CD4-positive, alpha-beta T cell treated with Interferon gamma for 1 hour (primary cell): Measurements from ENCODE around the gene ATP2A3.
"Not testable (repeated sequence)": the region's sequence is repeated elsewhere in the genome, so short reads cannot be mapped to it uniquely, and the experiment has no call there.

Source experiments
- DNase-seq: peaks from one replicate; pipeline ENCODE4 v3.0.0-alpha.2; 2020

Gene ATP2A3

DNA sequence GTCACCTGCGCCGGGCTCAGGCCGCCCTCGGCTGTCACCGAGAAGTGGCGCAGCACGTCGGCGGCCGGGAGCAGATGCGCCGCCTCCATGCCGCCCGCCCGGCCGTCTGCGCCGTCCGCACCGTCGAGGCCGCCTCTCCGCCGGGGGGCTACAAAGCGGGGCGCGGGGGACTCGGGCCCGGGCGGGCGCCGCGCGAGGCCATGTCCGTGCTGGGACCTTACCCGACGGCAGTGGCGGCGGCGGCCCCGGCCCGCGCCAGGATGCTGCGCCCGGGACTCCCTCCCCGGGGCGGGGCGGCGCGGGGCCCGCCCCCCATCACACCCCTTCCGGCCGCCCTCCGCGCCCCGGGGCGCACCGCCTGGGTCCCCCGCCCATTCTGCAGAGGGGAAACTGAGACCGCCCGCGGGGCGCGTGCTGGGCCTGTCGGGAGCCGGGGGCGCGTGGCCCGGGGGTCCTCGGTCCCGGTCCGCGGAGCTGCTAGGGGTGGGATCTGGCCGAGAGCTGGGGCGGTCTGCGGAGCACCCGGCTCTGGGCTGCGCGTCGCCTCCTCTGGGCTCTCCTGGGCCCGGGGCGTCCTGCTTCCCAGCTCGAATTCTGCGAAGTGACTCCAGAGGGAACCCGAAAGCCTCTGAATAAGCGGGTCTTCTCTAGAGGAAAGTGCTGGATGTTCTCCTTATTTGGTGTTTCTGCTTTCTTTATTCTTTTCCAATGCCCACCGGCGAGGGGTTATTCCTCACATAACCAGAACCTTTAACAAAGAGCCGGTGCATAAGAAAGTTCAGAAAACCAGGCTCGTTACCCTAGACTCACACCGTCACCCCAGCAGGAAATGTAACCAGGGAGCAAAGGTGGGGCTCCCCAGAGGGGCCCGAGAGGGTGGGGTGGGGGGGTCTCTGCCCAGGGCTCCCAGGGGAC lies at the start of gene ATP2A3:
TSS of gene ATP2A3 (minus strand) at position 235 of the 915 bp plus-strand sequence. CDS start at position 89, 146 bp downstream.
- DNase-seq = peak; percentile 63

DNA sequence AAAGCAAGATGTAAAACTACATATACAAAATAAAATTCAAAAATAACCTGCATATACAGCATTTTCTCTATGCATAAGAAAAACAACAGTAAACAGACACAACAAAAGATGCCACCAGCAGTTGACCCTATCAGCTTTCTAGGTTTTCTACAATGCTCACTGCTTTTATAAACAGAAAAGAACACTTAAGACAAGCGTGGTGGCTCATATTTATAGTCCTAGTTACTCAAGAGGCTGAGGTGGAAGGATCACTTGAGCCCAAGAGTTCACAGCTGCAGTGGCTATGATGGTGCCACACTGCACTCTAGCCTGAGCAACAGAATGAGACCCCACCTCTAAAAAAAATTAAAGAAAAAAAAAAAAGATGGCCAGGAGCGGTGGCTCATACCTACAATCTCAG lies 46.5 kb upstream of the ATP2A3 start:
- no peak for DNase-seq

DNA sequence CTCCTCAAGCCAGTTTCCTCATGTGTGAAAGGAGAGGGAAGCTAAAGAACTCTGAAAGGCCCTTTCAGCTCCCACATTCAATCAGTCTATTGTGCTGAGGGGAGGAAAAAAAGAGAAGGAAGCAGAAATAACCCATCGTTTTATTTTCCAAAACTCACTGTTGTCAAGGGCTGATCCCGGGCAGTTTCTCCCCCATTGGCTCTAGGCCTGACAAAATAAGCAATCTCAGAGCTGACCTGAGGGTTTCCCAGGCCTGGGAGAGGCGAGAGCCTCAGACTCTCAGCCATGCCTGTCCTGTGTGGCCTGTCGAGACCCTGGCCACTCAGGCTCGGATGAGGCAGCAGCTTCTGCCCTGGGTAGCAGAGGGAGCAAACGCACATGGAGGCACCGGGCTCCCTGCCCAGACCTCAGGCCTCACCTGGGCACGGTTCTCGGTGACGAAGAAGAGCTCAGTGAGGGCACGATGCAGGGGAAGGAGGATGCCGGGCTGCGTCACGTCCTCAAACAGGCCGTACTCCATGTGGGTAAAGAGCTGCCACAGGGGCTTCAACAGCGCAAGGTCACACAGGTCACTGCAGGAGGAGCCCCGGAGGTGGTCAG lies 45.0 kb upstream of the ATP2A3 start:
- no peak for DNase-seq

DNA sequence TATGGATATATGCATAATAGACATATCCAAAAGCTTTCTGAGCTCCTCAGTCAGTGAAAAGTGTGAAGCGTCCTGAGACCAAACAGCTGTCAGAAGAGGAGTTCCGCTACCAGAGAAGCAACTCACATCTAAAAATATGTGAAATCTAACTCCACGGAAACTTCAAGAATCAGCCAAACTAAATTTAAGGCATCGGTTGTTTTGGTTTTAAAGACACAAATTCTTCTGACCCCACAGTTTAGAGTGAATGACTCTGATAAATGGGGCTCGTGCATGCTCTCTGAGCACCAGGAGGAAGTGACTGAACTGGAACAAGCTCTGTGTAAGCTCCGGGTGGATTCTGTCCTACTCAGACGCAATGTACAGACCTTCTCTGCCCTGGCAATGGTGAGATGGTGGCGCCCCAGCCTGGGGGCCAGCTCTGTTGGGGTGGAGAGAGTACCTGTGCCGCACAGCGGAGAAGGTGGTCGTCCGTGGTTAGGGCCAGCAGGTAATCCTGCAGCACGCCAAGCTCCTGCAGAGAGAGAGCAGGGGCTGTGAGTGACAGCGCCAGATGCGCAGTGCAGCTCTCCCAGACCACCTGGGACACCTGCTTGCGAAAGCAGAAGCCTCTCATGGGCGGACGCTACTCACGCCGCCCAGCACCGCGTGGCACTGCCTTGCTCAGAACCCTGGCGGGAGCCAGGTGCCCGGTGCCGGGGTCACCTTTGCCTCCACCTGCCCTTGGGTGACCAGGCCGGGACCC lies 44.4 kb upstream of the ATP2A3 start:
- DNase-seq = no peak

DNA sequence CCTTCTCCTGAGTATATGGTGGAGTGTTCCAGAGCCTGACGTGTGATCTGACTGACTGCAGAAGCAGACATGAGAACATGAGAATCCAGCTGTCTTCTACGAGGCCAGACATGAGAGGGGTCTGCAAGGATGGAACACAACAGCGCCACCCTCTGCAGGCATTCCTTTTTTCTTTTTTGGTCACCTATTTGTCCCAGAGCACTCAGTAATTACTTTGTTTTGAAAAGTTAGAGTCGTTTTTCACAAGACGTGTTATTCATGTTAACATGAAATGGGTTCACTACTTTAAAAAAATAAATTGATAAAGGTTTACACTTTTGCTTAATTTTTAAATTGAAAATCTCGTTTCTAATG lies 43.8 kb upstream of the ATP2A3 start:
- no peak for DNase-seq

- DNase-seq = no peak
These were observed 43.3 kb upstream of the ATP2A3 start for GRCh38 chr17:4007346-4008081.

- no peak for DNase-seq
These were observed 42.5 kb upstream of the ATP2A3 start for GRCh38 chr17:4006745-4007211.

DNA sequence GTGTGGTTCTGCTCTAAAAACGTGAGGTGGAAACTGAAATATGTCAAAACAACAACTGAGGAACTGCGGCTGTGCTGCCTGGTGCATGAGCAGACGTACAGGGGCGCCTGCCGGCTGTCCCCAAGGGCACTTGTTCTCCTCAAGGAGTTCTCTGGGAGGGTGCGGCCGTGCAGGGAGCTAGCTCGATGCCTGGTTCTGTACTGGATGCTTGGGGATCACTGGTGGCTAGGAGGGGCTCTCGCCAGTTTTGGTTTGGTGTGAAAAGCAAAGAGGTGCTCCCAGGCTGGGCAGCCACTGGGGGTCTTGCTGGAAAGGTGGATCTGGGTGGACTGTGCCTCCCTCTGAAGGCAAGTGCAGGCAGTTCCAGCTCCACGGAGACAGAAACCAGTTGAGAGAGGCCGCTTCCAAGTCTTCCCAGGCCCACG lies 41.9 kb upstream of the ATP2A3 start:
- DNase-seq = no peak

GRCh38 chr17:4005296-4006164 lies 41.3 kb upstream of the ATP2A3 start:
- no peak for DNase-seq

GRCh38 chr17:4004517-4005295 lies 40.5 kb upstream of the ATP2A3 start:
- DNase-seq = peak; percentile 56

DNA sequence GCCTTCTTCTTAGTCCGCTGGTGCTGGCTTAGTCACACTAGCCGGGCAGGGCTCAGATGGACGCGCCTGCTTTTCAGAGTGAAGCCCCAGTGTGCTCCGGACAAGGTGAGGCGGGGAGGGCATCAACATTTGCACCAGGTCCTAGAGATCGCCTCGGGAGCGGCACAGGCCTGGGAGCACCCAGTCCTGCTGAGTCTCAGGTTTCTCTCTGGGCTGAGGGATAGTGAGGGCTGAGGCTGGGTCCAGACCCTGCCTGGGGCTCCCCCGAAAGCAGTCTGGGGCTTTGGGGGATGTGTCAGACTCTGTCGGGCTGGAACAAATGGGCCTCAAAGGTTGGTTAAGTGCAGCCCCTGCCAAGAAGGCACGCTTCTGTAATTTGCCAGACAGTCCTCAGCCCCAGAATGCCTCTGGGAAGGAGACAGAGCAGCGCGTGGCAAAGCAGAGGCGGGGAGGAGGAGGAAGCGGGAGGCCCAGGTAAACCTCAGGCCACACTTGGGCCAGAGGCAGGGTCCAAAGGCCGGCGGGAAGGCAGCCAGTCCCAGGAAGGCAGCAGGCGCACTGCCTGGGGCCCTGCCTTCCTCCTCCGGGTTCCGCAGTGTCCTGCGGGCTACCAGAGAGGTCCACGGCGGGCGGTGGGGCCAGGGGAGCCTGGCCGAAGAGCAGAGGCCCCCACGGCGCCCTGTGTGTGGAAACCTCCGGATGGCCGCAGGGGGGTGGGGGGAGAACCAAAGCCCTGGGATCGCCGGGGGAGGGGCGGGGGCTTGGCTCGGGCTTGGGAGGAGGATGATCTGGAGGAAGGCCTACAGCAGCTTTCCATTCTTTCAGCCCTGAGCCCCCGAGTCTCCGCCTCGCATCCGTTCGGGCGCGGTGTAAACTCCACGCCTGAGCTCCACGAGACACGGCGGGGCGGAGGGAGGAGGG lies 39.5 kb upstream of the ATP2A3 start:
- no peak for DNase-seq

DNA sequence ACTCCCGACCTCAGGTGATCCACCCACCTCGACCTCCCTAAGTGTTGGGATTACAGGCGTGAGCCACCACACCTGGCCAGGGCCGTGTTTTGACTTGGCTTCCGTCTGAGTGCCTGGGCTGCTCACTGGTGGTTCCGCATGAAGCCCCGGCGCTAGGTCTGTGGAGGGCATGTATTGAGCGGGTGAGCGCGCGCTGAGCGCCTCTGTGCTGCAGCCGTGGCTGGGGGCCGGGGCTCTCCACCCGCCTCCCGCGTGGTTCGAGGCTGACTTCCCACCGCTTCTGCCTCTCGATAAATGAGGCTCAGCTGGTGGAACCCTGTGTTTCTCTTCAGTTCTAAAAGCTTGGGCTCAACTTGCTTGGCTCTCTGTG lies 38.9 kb upstream of the ATP2A3 start:
- DNase-seq = no peak

DNA sequence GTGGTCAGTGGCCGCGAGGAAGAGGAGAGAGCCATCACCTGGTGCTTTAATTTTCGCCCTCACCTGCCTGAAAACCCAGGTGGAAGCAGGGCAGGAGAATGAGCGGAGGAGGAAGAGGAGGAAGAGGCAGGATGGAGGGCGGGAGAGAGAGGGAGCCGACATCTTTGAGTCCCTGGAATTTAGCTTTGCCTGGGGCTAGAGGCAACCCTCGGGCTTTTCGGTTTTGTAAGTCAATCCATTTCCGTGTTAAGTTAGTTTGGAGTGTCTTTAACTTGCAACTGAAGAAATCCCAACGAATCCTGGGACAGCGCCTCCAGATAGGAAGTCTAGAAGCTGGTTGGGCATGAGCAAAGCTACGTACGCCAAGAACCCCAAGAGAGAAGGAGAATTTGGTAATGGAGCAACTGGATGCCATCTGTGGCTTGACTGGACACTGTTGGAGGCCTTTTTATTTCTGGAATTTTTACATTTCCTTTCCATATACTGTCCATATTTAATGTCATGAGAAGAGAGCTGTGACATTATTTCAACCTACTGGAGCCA lies 36.9 kb upstream of the ATP2A3 start:
- DNase-seq = no peak

- DNase-seq = no peak
These were observed 34.2 kb upstream of the ATP2A3 start for GRCh38 chr17:3998436-3998835.

GRCh38 chr17:3995067-3995466 lies 30.8 kb upstream of the ATP2A3 start:
- no peak for DNase-seq

DNA sequence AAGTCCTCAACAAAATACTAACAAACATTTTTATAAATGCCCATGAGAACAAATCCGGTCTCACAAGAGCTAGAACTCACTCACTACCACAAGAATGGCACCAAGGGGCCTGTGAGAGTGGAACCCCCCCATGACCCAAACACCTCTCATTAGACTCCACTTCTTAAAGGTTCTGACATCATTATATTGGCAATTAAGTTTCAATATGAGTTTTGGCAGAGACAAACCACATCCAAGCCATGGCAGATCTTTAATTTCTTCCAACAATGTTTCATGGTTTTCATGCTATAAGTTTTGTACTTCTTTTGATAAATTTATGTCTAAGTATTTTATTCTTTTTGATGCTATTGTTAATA lies 30.0 kb upstream of the ATP2A3 start:
- no peak for DNase-seq

DNA sequence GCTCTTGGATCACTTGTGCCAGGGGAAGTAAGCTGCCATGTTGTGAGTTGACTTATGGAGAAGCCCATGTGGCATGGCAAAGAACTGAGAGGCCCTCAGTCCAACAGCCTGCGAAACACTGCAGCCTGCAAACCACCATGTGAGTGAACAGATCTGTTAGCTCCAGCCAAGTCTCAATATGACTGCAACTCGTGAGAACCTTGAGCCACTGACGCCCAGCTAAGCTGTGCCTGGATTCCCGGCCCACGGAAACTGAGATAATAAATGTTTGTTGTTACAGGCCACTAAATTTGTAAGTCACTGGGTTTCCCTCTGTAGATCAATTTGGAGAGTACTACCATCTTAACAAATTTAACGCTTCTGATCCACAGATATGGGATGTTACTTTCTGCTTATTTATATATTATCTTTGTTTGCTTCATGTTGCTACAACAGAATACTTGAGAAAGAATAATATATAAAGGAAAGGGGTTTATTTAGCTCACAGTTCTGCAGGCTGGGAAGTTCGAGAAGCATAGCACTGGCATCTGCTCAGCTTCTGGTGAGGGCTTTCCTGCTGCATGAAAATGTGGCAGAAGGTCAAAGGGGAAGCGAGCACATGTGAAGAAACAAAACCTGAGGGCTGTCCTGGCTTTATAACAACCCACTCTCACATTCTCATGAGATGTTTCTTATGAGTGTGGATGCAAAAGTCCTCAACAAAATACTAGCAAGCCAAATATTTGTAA lies 29.4 kb upstream of the ATP2A3 start:
- no peak for DNase-seq

GRCh38 chr17:3992370-3992769 lies 28.1 kb upstream of the ATP2A3 start:
- DNase-seq = no peak

DNA sequence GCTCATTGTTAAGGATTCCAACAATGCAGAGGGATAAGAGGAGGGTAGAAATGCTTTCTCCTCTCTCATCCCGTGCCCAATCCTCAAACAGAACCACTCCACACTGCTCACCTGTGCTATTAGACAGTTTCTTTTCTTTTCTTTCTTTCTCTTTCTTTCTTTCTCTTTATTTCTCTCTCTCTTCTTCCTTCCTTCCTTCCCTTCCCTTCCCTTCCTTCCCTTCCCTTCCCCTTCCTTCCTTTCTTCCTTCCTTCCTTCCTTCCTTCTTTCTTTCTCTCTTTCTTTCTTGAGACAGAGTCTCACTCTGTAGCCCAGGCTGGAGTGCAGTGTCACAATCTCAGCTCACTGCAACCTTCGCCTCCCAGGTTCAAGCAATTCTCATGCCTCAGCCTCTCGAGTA lies 27.5 kb upstream of the ATP2A3 start:
- not testable (repeated sequence) for DNase-seq
